HCT116 (cell line): ENCODE measurements around the gene KLHL22. TPM values are rescaled to one million over a fixed set of nuclear protein-coding genes. Genes with fewer than 3 reads are reported as not detected.

Source experiments
- ATAC-seq: fragments of 200-7000 bp; cut with Tn5 transposase; 2 replicates; pipeline ENCODE4 v1.9.1; 2020; ENCODE audit warnings: mild to moderate bottlenecking, moderate library complexity
- BruUV-seq: library from RNA; stranded (reverse); fragments of 400-500 nt; replicated peaks from 2 replicates; lab custom pipeline; 2021; lab: Mats Ljungman, UMichigan
- CTCF ChIA-PET: fragments of 300-600 bp; sonication (Branson Sonifier 250); formaldehyde crosslinking; loops from one replicate; lab custom pipeline; 2021; ENCODE audit warnings: antibody characterized with exemption; lab: Charles Lee
- POLR2A ChIA-PET: fragments of 300-600, 350-600 bp; sonication (Branson Sonifier 250); formaldehyde crosslinking; loops from one replicate; lab custom pipeline; 2021; ENCODE audit warnings: antibody characterized with exemption; lab: Charles Lee
- RAD21 ChIA-PET, 2 experiments: fragments of 300-600 bp; sonication (Branson Sonifier 250); formaldehyde crosslinking; loops; one replicate each; lab custom pipeline; 2023; ENCODE audit warnings: low total read pairs in 2 of 2; ENCODE audit not compliant: uncharacterized antibody in 2 of 2, unreplicated experiment in 2 of 2, low non-redundant PET in 1 of 2; lab: Charles Lee
- DNase-seq: peaks from one replicate; pipeline ENCODE4 v3.0.0-alpha.2; 2010; ENCODE audit warnings: low read depth, low spot score
- H2AFZ ChIP-seq: fragments of 200-600 bp; shearing (Covaris generic), sonication (generic); 2 replicates; pipeline ENCODE4 v1.6.1; 2017; ENCODE audit warnings: low read depth, mixed run types, mixed read lengths, antibody characterized with exemption, low read length; ENCODE audit not compliant: poor library complexity, severe bottlenecking
- H3K27ac ChIP-seq: 2 replicates; pipeline ENCODE4 v1.5.1; 2012; ENCODE audit warnings: low read depth, low read length
- H3K27me3 ChIP-seq: fragments of 200-600 bp; sonication (generic); 2 replicates; pipeline ENCODE4 v1.6.1; 2016; ENCODE audit warnings: mixed run types, low read length, mixed read lengths; ENCODE audit not compliant: insufficient read depth
- H3K36me3 ChIP-seq, 2 experiments: fragments of 200-500 bp in 1 of 2; fragments of 200-600 bp in 1 of 2; sonication (Bioruptor generic) in 1 of 2; sonication (generic) in 1 of 2; 2 replicates each; pipeline versions ENCODE4 v1.5.1 to v1.6.1; 2014 to 2016; ENCODE audit warnings: low read length in 2 of 2, inconsistent platforms in 1 of 2, mixed read lengths in 1 of 2, mixed run types in 1 of 2; ENCODE audit not compliant: insufficient read depth in 2 of 2, control insufficient read depth in 1 of 2
- H3K4me1 ChIP-seq, 2 experiments: fragments of 200-600 bp in 1 of 2; sonication (generic) in 1 of 2; 2 replicates each; pipeline versions ENCODE4 v1.5.1 to v1.6.1; 2012 to 2017; ENCODE audit warnings: low read length in 2 of 2, inconsistent platforms in 1 of 2, mild to moderate bottlenecking in 1 of 2, mixed read lengths in 1 of 2, mixed run types in 1 of 2, moderate library complexity in 1 of 2; ENCODE audit not compliant: insufficient read depth in 2 of 2, control insufficient read depth in 1 of 2
- H3K4me2 ChIP-seq: fragments of 200-600 bp; sonication (generic); 2 replicates; pipeline ENCODE4 v1.6.1; 2017; ENCODE audit warnings: mixed run types, low read length, mixed read lengths
- H3K4me3 ChIP-seq, 2 experiments: fragments of 200-600 bp in 1 of 2; sonication (generic) in 1 of 2; replicated peaks in 1 of 2; 2 replicates each; pipeline ENCODE4 v1.5.1; 2011 to 2016; ENCODE audit warnings: low read length in 2 of 2, control low read depth in 1 of 2, low read depth in 1 of 2, mild to moderate bottlenecking in 1 of 2, mixed read lengths in 1 of 2, mixed run types in 1 of 2
- H3K79me2 ChIP-seq: fragments of 200-600 bp; sonication (generic); 2 replicates; pipeline ENCODE4 v1.6.1; 2017; ENCODE audit warnings: mild to moderate bottlenecking, mixed run types, low read length, moderate library complexity, mixed read lengths; ENCODE audit not compliant: insufficient read depth
- H3K9ac ChIP-seq: fragments of 200-600 bp; sonication (generic); 2 replicates; pipeline ENCODE4 v1.6.1; 2016; ENCODE audit warnings: low read length, mixed read lengths
- H3K9me2 ChIP-seq: fragments of 200-600 bp; sonication (generic), shearing (Covaris generic); 2 replicates; pipeline ENCODE4 v1.6.1; 2017; ENCODE audit warnings: mixed run types, mild to moderate bottlenecking, moderate library complexity; ENCODE audit not compliant: insufficient read depth
- H3K9me3 ChIP-seq, 2 experiments: fragments of 200-500 bp in 1 of 2; fragments of 200-600 bp in 1 of 2; sonication (Bioruptor generic) in 1 of 2; sonication (generic) in 1 of 2; 2 replicates each; pipeline ENCODE4 v1.6.1; 2014 to 2017; ENCODE audit warnings: low read length in 2 of 2, mixed read lengths in 2 of 2, inconsistent platforms in 1 of 2, low read depth in 1 of 2, mild to moderate bottlenecking in 1 of 2, mixed run types in 1 of 2, moderate library complexity in 1 of 2; ENCODE audit not compliant: control insufficient read depth in 1 of 2, insufficient read depth in 1 of 2
- H4K20me1 ChIP-seq: fragments of 200-600 bp; sonication (generic), shearing (Covaris generic); 2 replicates; pipeline ENCODE4 v1.6.1; 2017; ENCODE audit warnings: mixed run types, mild to moderate bottlenecking, moderate library complexity; ENCODE audit not compliant: insufficient read depth
- CEBPB ChIP-seq: IDR thresholded peaks from 2 replicates; pipeline ENCODE4 v1.6.1; 2012; ENCODE audit warnings: low read depth
- EZH2 ChIP-seq: fragments of 200-600 bp; sonication (generic); IDR thresholded peaks from 2 replicates; pipeline ENCODE4 v1.6.1; 2017; ENCODE audit warnings: antibody characterized with exemption, mixed run types
- FOSL1 ChIP-seq: IDR thresholded peaks from 2 replicates; pipeline ENCODE4 v1.6.1; 2012; ENCODE audit warnings: low read depth
- POLR2AphosphoS5 ChIP-seq: IDR thresholded peaks from 2 replicates; pipeline ENCODE4 v1.6.1; 2011; ENCODE audit warnings: mild to moderate bottlenecking, low read depth, low read length, moderate library complexity
- SRF ChIP-seq: IDR thresholded peaks from 2 replicates; pipeline ENCODE4 v1.6.1; 2012; ENCODE audit warnings: low read depth
- ZFX ChIP-seq: fragments of 450-650 bp; IDR thresholded peaks from 2 replicates; pipeline ENCODE4 v1.6.1; 2017
- ZNF274 ChIP-seq: fragments of 200-500 bp; sonication (Bioruptor generic); IDR thresholded peaks from 2 replicates; pipeline ENCODE4 v1.6.1; 2014; ENCODE audit warnings: mild to moderate bottlenecking, low read depth, low read length, inconsistent platforms
- intact Hi-C: fragments of 100-400 bp; cut with micrococcal nuclease; formaldehyde crosslinking; loops from 2 replicates; pipeline ENCODE4 v1.10.0; 2022
- total RNA-seq: library from RNA; stranded (reverse); gene quantifications from one replicate; pipeline ENCODE4 v1.2.1, GENCODE V29; 2021; ENCODE audit not compliant: unreplicated experiment
- TF ChIP-seq, protein P1 (sequence below): IDR thresholded peaks from 2 replicates; pipeline ENCODE4 v1.6.1; 2012; ENCODE audit warnings: low read depth
- TF ChIP-seq, protein P2 (sequence below): IDR thresholded peaks from 2 replicates; pipeline ENCODE4 v1.6.1; 2012

Gene KLHL22
- total RNA-seq, 1 experiment from 2014 or later: 16.4 TPM

DNA sequence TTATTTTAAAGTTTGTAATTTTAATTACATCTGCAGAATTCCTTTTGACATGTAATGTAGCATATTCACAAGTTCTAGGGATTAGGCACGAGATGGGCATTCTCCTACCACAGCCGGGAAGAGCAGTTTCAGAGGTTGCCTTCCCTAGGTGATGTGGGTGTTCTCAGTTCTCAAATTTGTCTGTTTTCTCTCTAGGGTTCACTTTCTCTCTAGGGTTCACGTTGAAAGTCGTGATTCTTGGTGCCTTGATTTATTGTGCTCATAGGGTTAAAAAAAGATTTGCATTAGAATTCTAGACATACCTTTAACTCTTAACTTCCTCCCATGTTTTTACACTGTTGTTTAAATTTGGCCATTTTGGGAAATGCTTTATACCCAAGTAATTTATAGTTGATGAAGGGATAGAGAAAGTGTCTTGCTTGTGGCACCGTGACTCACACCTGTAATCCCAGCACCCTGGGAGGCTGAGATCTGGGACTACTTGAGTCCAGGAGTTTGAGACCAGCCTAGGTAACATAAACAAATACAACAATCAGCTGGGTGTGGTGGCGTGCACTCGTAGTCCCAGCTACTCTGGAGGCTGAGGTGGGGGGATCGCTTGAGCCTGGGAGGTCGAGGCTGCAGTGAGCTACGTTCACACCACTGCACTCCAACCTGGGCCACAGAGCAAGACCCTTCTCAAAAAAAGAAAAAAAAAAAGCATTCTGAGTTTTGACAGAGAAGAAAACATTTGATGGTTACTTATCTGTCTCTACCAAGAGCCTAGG, 15.4 kb upstream of the KLHL22 start:
- peaks cover 24 to 56% of the 10 kb centered on the region in 2 experiments for H3K4me1 ChIP-seq
- no peaks in the 10 kb centered on the region for H3K9me2 ChIP-seq
- H4K20me1 ChIP-seq: no peaks in the 10 kb centered on the region; the same call in 1 of the 2 replicates
- ChIA-PET RAD21 (no interaction called here), POLR2A (no interaction called here), CTCF (interaction anchor here (1.1 kb wide), 1 partner anchor 53 kb away, joined by 5 read pairs; no protein-coding TSS in a partner anchor)
- peaks cover 86% of the 10 kb centered on the region for H3K79me2 ChIP-seq
- peaks cover 0 to 6% of the 10 kb centered on the region in 2 experiments; a peak in 1 of 4 replicates for H3K36me3 ChIP-seq
- H3K4me2 ChIP-seq: peak overlapping the region; percentile 27
- TF ChIP-seq ZNF274: no peak
- no peak for TF ChIP-seq SRF
- no peak for TF ChIP-seq CEBPB
- TF ChIP-seq ZFX: no peak
- TF ChIP-seq FOSL1: no peak
- TF ChIP-seq, protein P1, sequence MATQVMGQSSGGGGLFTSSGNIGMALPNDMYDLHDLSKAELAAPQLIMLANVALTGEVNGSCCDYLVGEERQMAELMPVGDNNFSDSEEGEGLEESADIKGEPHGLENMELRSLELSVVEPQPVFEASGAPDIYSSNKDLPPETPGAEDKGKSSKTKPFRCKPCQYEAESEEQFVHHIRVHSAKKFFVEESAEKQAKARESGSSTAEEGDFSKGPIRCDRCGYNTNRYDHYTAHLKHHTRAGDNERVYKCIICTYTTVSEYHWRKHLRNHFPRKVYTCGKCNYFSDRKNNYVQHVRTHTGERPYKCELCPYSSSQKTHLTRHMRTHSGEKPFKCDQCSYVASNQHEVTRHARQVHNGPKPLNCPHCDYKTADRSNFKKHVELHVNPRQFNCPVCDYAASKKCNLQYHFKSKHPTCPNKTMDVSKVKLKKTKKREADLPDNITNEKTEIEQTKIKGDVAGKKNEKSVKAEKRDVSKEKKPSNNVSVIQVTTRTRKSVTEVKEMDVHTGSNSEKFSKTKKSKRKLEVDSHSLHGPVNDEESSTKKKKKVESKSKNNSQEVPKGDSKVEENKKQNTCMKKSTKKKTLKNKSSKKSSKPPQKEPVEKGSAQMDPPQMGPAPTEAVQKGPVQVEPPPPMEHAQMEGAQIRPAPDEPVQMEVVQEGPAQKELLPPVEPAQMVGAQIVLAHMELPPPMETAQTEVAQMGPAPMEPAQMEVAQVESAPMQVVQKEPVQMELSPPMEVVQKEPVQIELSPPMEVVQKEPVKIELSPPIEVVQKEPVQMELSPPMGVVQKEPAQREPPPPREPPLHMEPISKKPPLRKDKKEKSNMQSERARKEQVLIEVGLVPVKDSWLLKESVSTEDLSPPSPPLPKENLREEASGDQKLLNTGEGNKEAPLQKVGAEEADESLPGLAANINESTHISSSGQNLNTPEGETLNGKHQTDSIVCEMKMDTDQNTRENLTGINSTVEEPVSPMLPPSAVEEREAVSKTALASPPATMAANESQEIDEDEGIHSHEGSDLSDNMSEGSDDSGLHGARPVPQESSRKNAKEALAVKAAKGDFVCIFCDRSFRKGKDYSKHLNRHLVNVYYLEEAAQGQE: no peak
- TF ChIP-seq POLR2AphosphoS5: no peak
- TF ChIP-seq, protein P2, sequence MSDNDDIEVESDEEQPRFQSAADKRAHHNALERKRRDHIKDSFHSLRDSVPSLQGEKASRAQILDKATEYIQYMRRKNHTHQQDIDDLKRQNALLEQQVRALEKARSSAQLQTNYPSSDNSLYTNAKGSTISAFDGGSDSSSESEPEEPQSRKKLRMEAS: no peak
- TF ChIP-seq EZH2: no peak
- no peak overlapping the region for H2AFZ ChIP-seq
- intact Hi-C loops: no loop called here
- no peaks in the 10 kb centered on the region for H3K27me3 ChIP-seq
- H3K9me3 ChIP-seq: no peaks in the 10 kb centered on the region
- ATAC-seq (no peak), DNase-seq (no peak)
- H3K27ac ChIP-seq: no peak overlapping the region
- BruUV-seq: no TSS peak
- H3K9ac ChIP-seq: no peak overlapping the region
- H3K4me3 ChIP-seq: no peak overlapping the region
